Astrocyte (in vitro differentiated cells and primary cell): ENCODE measurements around the gene CDC25B. TPM values are rescaled to one million over a fixed set of nuclear protein-coding genes. Genes with fewer than 3 reads are reported as not detected.

Experiments
- DNase-seq: peaks from one replicate; pipeline ENCODE4 v3.0.0-alpha.2; 2010; ENCODE audit warnings: low read depth
- FAIRE-seq: peaks from 2 replicates; lab custom pipeline; 2011; peaks lifted over from hg19 to GRCh38; lab: Jason Lieb, UNC
- H2AFZ ChIP-seq: 2 replicates; pipeline ENCODE4 v1.6.0; 2012; ENCODE audit warnings: low read depth, low read length, inconsistent platforms
- H3K27ac ChIP-seq: 2 replicates; pipeline ENCODE4 v1.5.1; 2011; ENCODE audit warnings: low read depth, low read length, inconsistent platforms
- H3K27me3 ChIP-seq: 2 replicates; pipeline ENCODE4 v1.6.0; 2011; ENCODE audit warnings: low read length, inconsistent platforms; ENCODE audit not compliant: insufficient read depth
- H3K36me3 ChIP-seq: 2 replicates; pipeline ENCODE4 v1.5.1; 2011; ENCODE audit warnings: low read length, inconsistent platforms; ENCODE audit not compliant: insufficient read depth
- H3K4me1 ChIP-seq: 2 replicates; pipeline ENCODE4 v1.5.1; 2011; ENCODE audit warnings: low read length, inconsistent platforms; ENCODE audit not compliant: insufficient read depth
- H3K4me2 ChIP-seq: 2 replicates; pipeline ENCODE4 v1.6.0; 2012; ENCODE audit warnings: low read length, inconsistent platforms
- H3K4me3 ChIP-seq: 2 replicates; pipeline ENCODE4 v1.5.1; 2011; ENCODE audit warnings: low read depth, mild to moderate bottlenecking, low read length, inconsistent platforms; ENCODE audit not compliant: insufficient read depth
- H3K79me2 ChIP-seq: 2 replicates; pipeline ENCODE4 v1.6.0; 2012; ENCODE audit warnings: mild to moderate bottlenecking, low read length, inconsistent platforms; ENCODE audit not compliant: insufficient read depth
- H3K9ac ChIP-seq: 2 replicates; pipeline ENCODE4 v1.6.0; 2012; ENCODE audit warnings: mild to moderate bottlenecking, low read length, inconsistent platforms
- H3K9me3 ChIP-seq: 2 replicates; pipeline ENCODE4 v1.5.1; 2012; ENCODE audit warnings: low read depth, mild to moderate bottlenecking, low read length, inconsistent platforms; ENCODE audit not compliant: insufficient read depth
- H4K20me1 ChIP-seq: 2 replicates; pipeline ENCODE4 v1.6.0; 2012; ENCODE audit warnings: low read length, inconsistent platforms; ENCODE audit not compliant: insufficient read depth
- H3K27ac Mint-ChIP-seq: one replicate; pipeline ENCODE4 v1.8.0; 2021; ENCODE audit warnings: mild to moderate bottlenecking, mixed read lengths; ENCODE audit not compliant: unreplicated experiment
- H3K27me3 Mint-ChIP-seq: one replicate; pipeline ENCODE4 v1.8.0; 2021; ENCODE audit warnings: low read depth, mixed read lengths; ENCODE audit not compliant: unreplicated experiment
- H3K36me3 Mint-ChIP-seq: one replicate; pipeline ENCODE4 v1.8.0; 2021; ENCODE audit warnings: low read depth, mixed read lengths; ENCODE audit not compliant: unreplicated experiment
- H3K4me1 Mint-ChIP-seq: one replicate; pipeline ENCODE4 v1.8.0; 2021; ENCODE audit warnings: low read depth, mixed read lengths; ENCODE audit not compliant: unreplicated experiment
- H3K4me3 Mint-ChIP-seq: one replicate; pipeline ENCODE4 v1.8.0; 2021; ENCODE audit warnings: mild to moderate bottlenecking, moderate library complexity, mixed read lengths; ENCODE audit not compliant: unreplicated experiment
- H3K9me3 Mint-ChIP-seq: one replicate; pipeline ENCODE4 v1.8.0; 2021; ENCODE audit warnings: mild to moderate bottlenecking, mixed read lengths; ENCODE audit not compliant: unreplicated experiment
- CTCF ChIP-seq: IDR thresholded peaks from 2 replicates; pipeline ENCODE4 v1.5.1; 2011; ENCODE audit warnings: low read depth, mild to moderate bottlenecking, inconsistent platforms, low read length, moderate library complexity; ENCODE audit not compliant: insufficient read depth
- EZH2 ChIP-seq: IDR thresholded peaks from 2 replicates; pipeline ENCODE4 v1.6.1; 2012; ENCODE audit warnings: mild to moderate bottlenecking, low read length, inconsistent platforms; ENCODE audit not compliant: insufficient read depth
- total RNA-seq: library from RNA; stranded (reverse); gene quantifications from 2 replicates; pipeline ENCODE4 v1.2.1, GENCODE V29; 2021

The CDC25B gene
- total RNA-seq, 1 donor from 2014 or later: 8.5 TPM

GRCh38 chr20:3814928-3815495 is 18.9 kb downstream of the CDC25B start:
- Histone ChIP-seq H2AFZ (no peak overlapping the region), H3K4me2 (no peak overlapping the region), H3K36me3 (no peaks in the 10 kb centered on the region), H3K4me1 (peaks cover 29% of the 10 kb centered on the region), H3K27ac (no peak overlapping the region), H3K27me3 (no peaks in the 10 kb centered on the region), H3K4me3 (no peak overlapping the region), H3K9ac (no peak overlapping the region), H3K9me3 (no peaks in the 10 kb centered on the region), H4K20me1 (no peaks in the 10 kb centered on the region), H3K79me2 (no peaks in the 10 kb centered on the region)
- DNase-seq (no peak), FAIRE-seq (no peak)
- no peak overlapping the region for H3K4me3 Mint-ChIP-seq
- peaks cover 6% of the 10 kb centered on the region for H3K4me1 Mint-ChIP-seq
- no peak overlapping the region for H3K27ac Mint-ChIP-seq
- no peaks in the 10 kb centered on the region for H3K9me3 Mint-ChIP-seq
- H3K36me3 Mint-ChIP-seq: peaks cover 1% of the 10 kb centered on the region
- TF ChIP-seq CTCF: no peak
- no peak for TF ChIP-seq EZH2
- H3K27me3 Mint-ChIP-seq: peaks cover 9% of the 10 kb centered on the region

GRCh38 chr20:3815703-3816315 is 19.7 kb downstream of the CDC25B start:
- DNase-seq: no peak
- peaks cover 2% of the 10 kb centered on the region for H3K79me2 ChIP-seq
- H3K4me3 ChIP-seq: no peak overlapping the region
- H3K27me3 Mint-ChIP-seq: peaks cover 9% of the 10 kb centered on the region
- H3K4me2 ChIP-seq: no peak overlapping the region
- peaks cover 29% of the 10 kb centered on the region for H3K4me1 ChIP-seq
- H3K27ac ChIP-seq: no peak overlapping the region
- H3K36me3 Mint-ChIP-seq: peaks cover 1% of the 10 kb centered on the region
- FAIRE-seq: no peak
- H3K4me1 Mint-ChIP-seq: peaks cover 6% of the 10 kb centered on the region
- TF ChIP-seq CTCF: no peak
- no peak for TF ChIP-seq EZH2
- H3K27me3 ChIP-seq: no peaks in the 10 kb centered on the region
- H2AFZ ChIP-seq: no peak overlapping the region
- H3K9me3 Mint-ChIP-seq: no peaks in the 10 kb centered on the region
- no peaks in the 10 kb centered on the region for H3K9me3 ChIP-seq
- H3K9ac ChIP-seq: no peak overlapping the region
- no peaks in the 10 kb centered on the region for H4K20me1 ChIP-seq
- no peak overlapping the region for H3K4me3 Mint-ChIP-seq
- no peak overlapping the region for H3K27ac Mint-ChIP-seq
- no peaks in the 10 kb centered on the region for H3K36me3 ChIP-seq
